GM19023 (cell line): ENCODE data around the gene HTR7.
"Not testable (repeated sequence)": the region's sequence is repeated elsewhere in the genome, so short reads cannot be mapped to it uniquely, and the experiment has no call there.

Experiments used
- ATAC-seq: cut with Tn5 transposase; IDR thresholded peaks from one replicate; pipeline ENCODE4 v1.9.1; 2021; ENCODE audit warnings: mild to moderate bottlenecking, moderate library complexity; ENCODE audit not compliant: unreplicated experiment

The HTR7 gene

GRCh38 chr10:90859321-90859751, 1.5 kb upstream of the HTR7 start:
- ATAC-seq = no peak

GRCh38 chr10:90858461-90858968, 676 bp upstream of the HTR7 start:
- ATAC-seq = no peak

GRCh38 chr10:90856964-90857634, 740 bp downstream of the HTR7 start:
- ATAC-seq = no peak

- ATAC-seq = no peak
Measured at GRCh38 chr10:90856261-90856660, 1.6 kb downstream of the HTR7 start.

GRCh38 chr10:90855126-90855525, 2.7 kb downstream of the HTR7 start:
- ATAC-seq = no peak

- no peak for ATAC-seq
Measured at GRCh38 chr10:90849956-90850749, 7.7 kb downstream of the HTR7 start.

GRCh38 chr10:90847436-90847835, 10.4 kb downstream of the HTR7 start:
- no peak for ATAC-seq

- no peak for ATAC-seq
Measured at GRCh38 chr10:90846746-90847145, 11.1 kb downstream of the HTR7 start.

GRCh38 chr10:90845726-90846125, 12.1 kb downstream of the HTR7 start:
- ATAC-seq = no peak

- no peak for ATAC-seq
Measured at GRCh38 chr10:90842725-90843124, 15.1 kb downstream of the HTR7 start.

- no peak for ATAC-seq
Measured at GRCh38 chr10:90837486-90837885, 20.4 kb downstream of the HTR7 start.

- no peak for ATAC-seq
Measured at GRCh38 chr10:90834326-90834725, 23.5 kb downstream of the HTR7 start.

GRCh38 chr10:90832111-90832510, 25.7 kb downstream of the HTR7 start:
- ATAC-seq = no peak

GRCh38 chr10:90822508-90822907, 35.3 kb downstream of the HTR7 start:
- ATAC-seq = no peak

- not testable (repeated sequence) for ATAC-seq
Measured at GRCh38 chr10:90821864-90822263, 36.0 kb downstream of the HTR7 start.

- ATAC-seq = no peak
Measured at GRCh38 chr10:90819911-90820310, 37.9 kb downstream of the HTR7 start.

- no peak for ATAC-seq
Measured at GRCh38 chr10:90818736-90819135, 39.1 kb downstream of the HTR7 start.

GRCh38 chr10:90817128-90817889, 40.5 kb downstream of the HTR7 start:
- ATAC-seq = no peak

- no peak for ATAC-seq
Measured at GRCh38 chr10:90816466-90816865, 41.4 kb downstream of the HTR7 start.

- no peak for ATAC-seq
Measured at GRCh38 chr10:90813594-90814365, 44.1 kb downstream of the HTR7 start.

- ATAC-seq = not testable (repeated sequence)
Measured at GRCh38 chr10:90807106-90807505, 50.7 kb downstream of the HTR7 start.
